ENCODE measurements around the gene SFSWAP.
"Not testable (repeated sequence)": the region's sequence is repeated elsewhere in the genome, so short reads cannot be mapped to it uniquely, and the experiment has no call there.

SFSWAP gene

DNA sequence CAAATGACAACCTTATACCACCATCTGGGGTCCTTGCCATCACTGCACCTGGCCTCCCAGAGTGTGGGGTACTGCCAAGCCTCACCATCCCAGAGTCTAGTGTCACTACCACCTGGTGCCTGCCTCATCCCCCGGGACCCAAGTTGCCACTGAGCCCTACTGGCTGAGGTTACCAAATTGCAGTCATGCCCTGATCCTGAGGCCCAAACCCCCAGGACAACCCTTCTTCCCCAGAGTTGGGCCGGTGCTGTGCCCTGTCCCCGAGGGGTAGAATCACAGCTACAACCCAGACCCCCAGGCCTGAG is 8.4 kb upstream of the SFSWAP start:
- no peak for DNase-seq (ENCODE audit: low read depth in 2 of 2)

DNA sequence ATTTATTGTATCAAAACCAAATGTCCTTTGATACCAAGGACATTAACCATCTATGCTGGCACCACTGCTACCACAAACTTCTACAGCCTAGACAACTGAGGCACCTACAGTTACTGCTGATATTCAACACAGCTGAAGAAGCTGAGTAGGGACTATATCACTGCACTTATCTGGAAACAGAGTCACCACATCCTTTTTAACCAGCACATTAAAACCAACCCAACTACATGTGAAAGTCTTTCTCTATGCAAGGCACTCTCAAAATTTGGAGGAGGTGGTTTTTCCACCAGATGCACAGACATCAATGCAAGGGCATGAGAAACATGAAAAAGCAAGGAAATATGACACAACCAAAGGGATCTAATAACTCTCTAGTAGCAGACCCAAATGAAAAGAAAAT is 7.7 kb upstream of the SFSWAP start:
- DNase-seq (ENCODE audit: low read depth in 2 of 2): no peak

DNA sequence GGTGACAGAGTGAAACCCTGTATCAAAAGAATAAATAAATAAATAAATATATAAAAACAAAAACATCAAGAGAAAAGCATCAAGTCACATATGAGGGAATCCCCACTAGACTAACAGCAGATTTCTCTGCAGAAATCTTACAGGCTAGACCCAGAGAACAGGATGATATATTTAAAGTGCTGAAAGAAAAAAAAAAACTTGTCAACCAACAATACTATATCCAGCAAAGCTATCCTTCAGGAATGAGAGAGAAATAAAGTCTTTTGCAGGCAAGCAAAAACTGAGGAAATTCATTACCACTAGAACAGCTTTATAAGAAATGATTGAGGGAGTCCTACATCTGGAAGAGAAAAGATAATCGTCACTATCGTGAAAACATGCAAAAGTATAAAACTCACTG is 6.4 kb upstream of the SFSWAP start:
- DNase-seq (ENCODE audit: low read depth in 2 of 2): no peak

DNA sequence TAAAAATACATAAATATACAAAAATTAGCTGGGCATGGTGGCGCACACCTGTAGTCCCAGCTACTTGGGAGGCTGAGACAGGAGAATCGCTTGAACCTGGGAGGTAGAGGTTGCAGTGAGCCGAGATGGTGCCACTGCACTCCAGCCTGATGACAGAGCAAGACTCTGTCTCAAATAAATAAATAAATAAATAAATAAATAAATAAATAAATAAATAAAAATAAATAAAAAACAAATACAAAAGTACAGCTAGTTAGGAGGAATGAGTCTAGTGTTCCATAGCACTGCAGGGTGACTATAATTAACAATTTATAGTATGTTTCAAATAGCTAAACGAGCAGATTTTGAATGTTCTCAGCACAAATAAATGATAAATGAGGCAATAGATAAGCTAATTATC is 4.2 kb upstream of the SFSWAP start:
- DNase-seq (ENCODE audit: low read depth in 2 of 2): not testable (repeated sequence)

GRCh38 chr12:131709226-131709625 is 1.7 kb upstream of the SFSWAP start:
- no peak for DNase-seq (ENCODE audit: low read depth in 2 of 2)

DNA sequence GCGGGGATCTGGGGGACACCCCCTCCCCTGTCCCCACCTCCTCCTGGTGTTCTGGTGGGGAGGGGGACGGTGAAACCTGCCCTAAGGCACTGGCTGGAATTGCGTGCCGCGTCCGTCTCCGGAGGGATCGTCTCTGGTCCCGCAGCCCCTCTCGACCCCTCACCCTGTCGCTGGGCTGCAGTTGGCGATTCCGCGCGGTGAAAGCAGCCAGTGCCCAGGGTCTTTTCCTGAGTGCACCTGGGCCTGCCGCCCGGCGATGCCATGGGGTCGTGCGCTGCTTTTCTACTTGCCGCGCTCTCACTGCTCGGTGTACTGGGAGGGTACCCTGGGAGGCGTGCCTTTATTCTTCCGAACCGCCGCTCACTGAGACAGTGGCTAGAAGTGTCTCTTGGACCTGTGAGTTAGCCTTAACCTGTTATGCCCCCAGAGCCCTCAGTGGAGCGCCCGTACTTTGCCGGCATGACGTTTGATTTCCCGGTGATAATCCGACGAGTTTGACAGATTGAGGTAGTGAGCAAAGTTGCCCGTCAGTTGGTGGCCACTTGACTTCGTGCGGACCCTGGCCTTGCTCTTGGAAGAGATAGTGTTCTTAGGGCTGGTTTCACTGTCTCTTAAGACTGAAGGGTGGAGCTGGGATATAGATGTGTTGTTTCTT is 788 bp downstream of the SFSWAP start:
- DNase-seq (ENCODE audit: low read depth in 2 of 2): no peak

GRCh38 chr12:131713349-131713748 is 2.5 kb downstream of the SFSWAP start:
- DNase-seq (ENCODE audit: low read depth in 2 of 2): no peak

GRCh38 chr12:131714759-131715158 is 3.9 kb downstream of the SFSWAP start:
- DNase-seq (ENCODE audit: low read depth in 2 of 2): no peak

- DNase-seq (ENCODE audit: low read depth in 2 of 2): no peak
Measured at GRCh38 chr12:131716282-131716681, 5.4 kb downstream of the SFSWAP start.

DNA sequence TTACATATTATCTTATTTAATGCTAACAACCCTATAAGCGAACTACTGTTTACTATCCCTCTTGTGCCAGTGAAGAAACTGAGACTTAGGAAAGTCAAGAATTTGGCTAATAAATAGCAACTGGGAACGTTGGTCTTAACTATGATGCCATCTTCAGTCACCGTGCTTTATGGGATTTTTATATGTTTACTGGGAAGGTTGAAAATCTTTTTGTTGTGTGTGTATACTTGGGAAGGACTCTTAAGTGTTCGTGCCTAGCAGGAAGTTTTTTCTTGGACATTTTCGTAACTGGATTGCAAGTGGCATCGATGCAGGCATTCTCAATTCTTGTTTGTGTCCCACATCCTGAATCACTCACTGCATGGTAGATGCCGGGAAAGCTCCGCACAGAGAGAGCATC is 9.4 kb downstream of the SFSWAP start:
- DNase-seq (ENCODE audit: low read depth in 2 of 2): no peak

DNA sequence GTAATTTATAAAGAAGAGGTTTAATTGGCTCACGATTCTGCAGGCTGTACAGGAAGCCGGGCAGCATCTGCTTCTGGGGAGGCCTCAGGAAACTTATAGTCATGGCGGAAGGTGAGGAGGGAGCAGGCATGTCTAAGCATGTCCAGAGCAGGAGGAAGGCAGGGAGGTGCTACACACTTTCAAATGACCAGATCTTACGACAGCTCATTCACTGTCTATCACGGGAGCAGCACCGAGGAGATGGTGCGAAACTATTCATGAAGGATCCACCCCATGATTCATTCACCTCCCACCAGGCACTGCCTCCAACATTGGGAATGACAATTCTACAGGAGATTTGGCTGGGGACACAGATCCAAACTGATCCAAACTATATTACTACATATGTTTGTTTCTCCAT is 10.0 kb downstream of the SFSWAP start:
- DNase-seq (ENCODE audit: low read depth in 2 of 2): no peak

GRCh38 chr12:131721548-131721947 is 10.7 kb downstream of the SFSWAP start:
- no peak for DNase-seq (ENCODE audit: low read depth in 2 of 2)

DNA sequence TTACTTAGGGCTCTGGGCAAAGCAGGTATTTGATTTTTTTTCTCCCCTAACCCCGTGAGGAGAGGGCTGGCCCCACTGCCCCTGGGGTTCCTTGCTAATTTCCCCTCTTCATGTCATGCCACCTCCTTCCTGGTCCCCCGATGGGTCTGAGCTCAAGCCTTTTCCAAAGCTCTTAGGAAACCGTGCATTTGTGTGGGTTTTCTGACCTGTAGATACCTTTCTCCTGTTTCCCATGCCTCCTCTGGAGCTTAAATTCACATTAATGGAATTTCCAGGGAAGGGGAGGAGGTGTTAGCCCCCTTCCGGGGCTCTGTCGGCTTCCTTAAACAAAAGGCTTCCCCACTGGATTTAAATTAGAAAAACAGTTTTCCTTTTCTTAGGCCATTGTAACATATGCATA is 12.6 kb downstream of the SFSWAP start:
- DNase-seq (ENCODE audit: low read depth in 2 of 2): no peak

DNA sequence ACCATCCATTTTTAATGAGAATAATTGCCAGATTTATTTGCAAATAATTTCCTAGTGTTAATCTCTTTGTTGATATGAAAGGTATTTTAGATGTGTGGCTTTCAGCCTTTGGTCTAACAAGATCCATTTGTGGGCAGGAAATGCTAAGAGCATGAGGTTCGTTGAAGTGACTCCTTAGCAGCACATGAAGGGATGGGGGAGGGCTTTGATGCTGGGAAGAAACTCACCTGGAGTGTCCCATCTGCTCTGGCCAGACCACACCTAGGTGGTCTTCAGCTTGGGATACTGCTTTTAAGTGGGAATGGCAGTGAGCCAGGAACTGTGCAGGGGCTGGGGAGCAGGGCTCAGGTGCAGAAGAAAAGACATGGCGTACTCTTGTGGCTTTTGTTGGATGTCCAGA is 13.6 kb downstream of the SFSWAP start:
- DNase-seq (ENCODE audit: low read depth in 2 of 2): no peak

GRCh38 chr12:131725503-131725902 is 14.6 kb downstream of the SFSWAP start:
- no peak for DNase-seq (ENCODE audit: low read depth in 2 of 2)

GRCh38 chr12:131728720-131729119 is 17.8 kb downstream of the SFSWAP start:
- DNase-seq (ENCODE audit: low read depth in 2 of 2): no peak

- no peak for DNase-seq (ENCODE audit: low read depth in 2 of 2)
Measured at GRCh38 chr12:131729254-131729955, 18.5 kb downstream of the SFSWAP start.

GRCh38 chr12:131732996-131733615 is 22.2 kb downstream of the SFSWAP start:
- no peak for DNase-seq (ENCODE audit: low read depth in 2 of 2)

DNA sequence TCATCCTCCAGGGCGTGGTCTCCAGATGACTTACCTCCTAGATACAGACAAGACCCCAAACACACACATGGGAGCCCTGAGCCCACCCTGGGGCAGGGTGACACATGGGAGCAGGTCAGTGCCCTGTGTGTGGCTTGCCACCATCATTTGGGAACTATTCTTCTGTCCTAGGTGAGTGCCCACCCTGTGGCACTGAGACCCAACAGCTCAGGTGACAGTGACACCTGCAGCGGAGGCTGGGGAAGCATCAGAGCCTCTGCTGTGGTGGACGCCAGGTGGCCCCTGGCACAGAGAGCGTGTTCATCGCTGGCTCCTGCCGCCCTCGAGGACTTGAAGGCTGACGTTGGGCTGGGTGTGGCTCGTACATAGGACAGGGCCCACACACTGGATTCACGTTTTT is 23.0 kb downstream of the SFSWAP start:
- no peak for DNase-seq (ENCODE audit: low read depth in 2 of 2)

DNA sequence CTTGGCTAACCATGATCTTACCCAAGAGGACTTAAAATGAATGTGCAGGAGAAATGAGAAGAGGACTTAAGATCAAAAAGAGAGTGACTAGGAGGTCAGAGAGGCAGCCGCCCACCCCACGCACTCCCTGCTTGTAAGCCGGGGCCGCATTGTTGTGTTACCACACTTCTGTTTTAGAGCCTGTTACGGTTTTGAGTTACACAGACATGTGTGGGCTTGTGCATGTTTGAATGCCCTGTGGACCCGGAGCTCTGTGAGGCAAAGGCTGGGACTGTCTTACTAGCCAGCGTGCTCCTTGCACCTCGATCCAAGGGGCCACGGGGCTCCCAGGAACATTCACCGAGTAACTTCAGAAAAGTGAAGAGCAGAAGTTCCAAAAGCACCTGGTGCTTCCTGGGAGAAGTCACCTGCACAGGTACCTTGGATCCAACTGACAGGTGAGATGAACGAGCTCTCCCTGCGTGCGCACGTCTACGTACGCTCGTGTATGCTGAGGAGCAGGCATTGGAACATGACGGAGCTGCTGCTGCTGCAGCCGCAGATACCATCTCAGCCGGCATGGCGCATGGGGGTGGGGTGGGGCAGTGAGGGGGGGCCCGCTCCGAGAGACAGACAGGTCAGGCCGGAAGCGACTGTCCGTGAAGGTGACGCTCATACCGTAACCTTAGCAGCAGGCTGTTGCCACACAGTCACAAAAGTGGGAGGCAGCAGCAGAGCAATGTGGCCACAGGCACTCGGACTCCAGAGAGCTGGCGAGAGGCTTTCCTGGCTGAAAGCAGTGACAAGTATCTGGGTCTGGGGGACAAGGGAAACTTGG is 23.7 kb downstream of the SFSWAP start:
- DNase-seq (ENCODE audit: low read depth in 2 of 2): no peak

GRCh38 chr12:131735153-131735456 is 24.2 kb downstream of the SFSWAP start:
- no peak for DNase-seq (ENCODE audit: low read depth in 2 of 2)

- DNase-seq (ENCODE audit: low read depth in 2 of 2): no peak
Measured at GRCh38 chr12:131735476-131736445, 24.9 kb downstream of the SFSWAP start.
